ENCODE results near the gene SUSD1.

SUSD1 gene

GRCh38 chr9:112063151-112063550 lies 111.9 kb downstream of the SUSD1 start:
- H3K27ac ChIP-seq, result no peak overlapping the region
- ChIA-PET CTCF (no interaction called here), POLR2A (ENCODE audit: low non-redundant PET) (no interaction called here)
- no peak for DNase-seq (ENCODE audit: low spot score)
- TF ChIP-seq CTCF (conservative IDR thresholded peaks at IDR 0.05; ENCODE audit: low read depth), result no peak

- ChIA-PET CTCF (interaction anchor here (1.8 kb wide), 1 partner anchor 14 kb away, joined by 5 read pairs; no protein-coding TSS in a partner anchor), POLR2A (ENCODE audit: low non-redundant PET) (no interaction called here)
- DNase-seq (ENCODE audit: low spot score), result peak; percentile 97
- H3K27ac ChIP-seq, result peak overlapping the region; percentile 88
- TF ChIP-seq CTCF (conservative IDR thresholded peaks at IDR 0.05; ENCODE audit: low read depth), result no peak
Measured at GRCh38 chr9:112061152-112061740, 113.9 kb downstream of the SUSD1 start.

GRCh38 chr9:112059966-112060320 lies 115.2 kb downstream of the SUSD1 start:
- ChIA-PET CTCF (interaction anchor here (1.8 kb wide), 1 partner anchor 15 kb away, joined by 5 read pairs; no protein-coding TSS in a partner anchor), POLR2A (ENCODE audit: low non-redundant PET) (no interaction called here)
- no peak for DNase-seq (ENCODE audit: low spot score)
- no peak for TF ChIP-seq CTCF (conservative IDR thresholded peaks at IDR 0.05; ENCODE audit: low read depth)
- peak overlapping the region; percentile 88 for H3K27ac ChIP-seq

- CTCF ChIA-PET, result interaction anchor here (1.8 kb wide), 1 partner anchor 15 kb away, joined by 5 read pairs; no protein-coding TSS in a partner anchor
- H3K27ac ChIP-seq, result peak overlapping the region; percentile 14; the same call in 1 of the 2 replicates
- DNase-seq (ENCODE audit: low spot score), result peak; percentile 57
- POLR2A ChIA-PET (ENCODE audit: low non-redundant PET), result no interaction called here
- no peak for TF ChIP-seq CTCF (conservative IDR thresholded peaks at IDR 0.05; ENCODE audit: low read depth)
Measured at GRCh38 chr9:112059145-112059965, 115.7 kb downstream of the SUSD1 start.

- no peak for TF ChIP-seq CTCF (conservative IDR thresholded peaks at IDR 0.05; ENCODE audit: low read depth)
Measured at GRCh38 chr9:112056996-112057395, 118.1 kb downstream of the SUSD1 start.

GRCh38 chr9:112054916-112055315 lies 120.2 kb downstream of the SUSD1 start:
- no peak for DNase-seq (ENCODE audit: low spot score)
- ChIA-PET POLR2A (ENCODE audit: low non-redundant PET) (no interaction called here), CTCF (interaction anchor here (0.7 kb wide), 2 partner anchors 17 to 578 kb away, joined by 8 to 9 read pairs; no protein-coding TSS in a partner anchor)
- H3K27ac ChIP-seq, result no peak overlapping the region
- no peak for TF ChIP-seq CTCF (conservative IDR thresholded peaks at IDR 0.05; ENCODE audit: low read depth)

More at GRCh38 chr9:112056996-112057395, 118.1 kb downstream of the SUSD1 start:
- ChIA-PET CTCF (no interaction called here), POLR2A (ENCODE audit: low non-redundant PET) (no interaction called here)
- no peak overlapping the region for H3K27ac ChIP-seq
- no peak for DNase-seq (ENCODE audit: low spot score)
